ENCODE results near the gene SPATA2L. TPM values are rescaled to one million over a fixed set of nuclear protein-coding genes. Genes with fewer than 3 reads are reported as not detected.

The SPATA2L gene, protein sequence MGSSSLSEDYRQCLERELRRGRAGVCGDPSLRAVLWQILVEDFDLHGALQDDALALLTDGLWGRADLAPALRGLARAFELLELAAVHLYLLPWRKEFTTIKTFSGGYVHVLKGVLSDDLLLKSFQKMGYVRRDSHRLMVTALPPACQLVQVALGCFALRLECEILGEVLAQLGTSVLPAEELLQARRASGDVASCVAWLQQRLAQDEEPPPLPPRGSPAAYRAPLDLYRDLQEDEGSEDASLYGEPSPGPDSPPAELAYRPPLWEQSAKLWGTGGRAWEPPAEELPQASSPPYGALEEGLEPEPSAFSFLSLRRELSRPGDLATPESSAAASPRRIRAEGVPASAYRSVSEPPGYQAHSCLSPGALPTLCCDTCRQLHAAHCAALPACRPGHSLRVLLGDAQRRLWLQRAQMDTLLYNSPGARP
- total RNA-seq (2021; fragmentation: NEBNext Ultra II Directional; extraction: Animal tissue kit (Norgen Biotek cat#: 25700)) (12.5 and 12.7 TPM in 2 replicates), polyA plus RNA-seq (2011; rRNA removed) (9.3 and 17.7 TPM in 2 replicates), polyA minus RNA-seq (2011; rRNA and poly(A)+ RNA removed) (3.4 and 3.5 TPM in 2 replicates)
- 13.4 TPM for polyA plus RNA-seq (2011; cell fraction: cytosol; rRNA removed)
- 16.3 TPM for polyA plus RNA-seq (2011; cell fraction: nucleus; rRNA removed)
- 5.2 to 10.1 TPM (median 9.8 TPM) in 4 replicates for polyA plus RNA-seq (2012, experiment 1 of 2)
- polyA plus RNA-seq (2012, experiment 2 of 2): 10.5 TPM
- 5.4 TPM for polyA plus RNA-seq (2013, experiment 1 of 2)
- 4.9 TPM for polyA plus RNA-seq (2013, experiment 2 of 2)
- polyA minus RNA-seq (2011; cell fraction: cytosol; rRNA and poly(A)+ RNA removed): 9.9 TPM
- 16.0 TPM for polyA minus RNA-seq (2011; cell fraction: nucleus; rRNA and poly(A)+ RNA removed)
- long read RNA-seq, experiment 1, partial matches to known transcripts: 0 of 8 reads
- long read RNA-seq, experiment 1, other reads (novel, unspliced or antisense): 4 of 8 reads
- long read RNA-seq, experiment 2: 0 reads

DNA sequence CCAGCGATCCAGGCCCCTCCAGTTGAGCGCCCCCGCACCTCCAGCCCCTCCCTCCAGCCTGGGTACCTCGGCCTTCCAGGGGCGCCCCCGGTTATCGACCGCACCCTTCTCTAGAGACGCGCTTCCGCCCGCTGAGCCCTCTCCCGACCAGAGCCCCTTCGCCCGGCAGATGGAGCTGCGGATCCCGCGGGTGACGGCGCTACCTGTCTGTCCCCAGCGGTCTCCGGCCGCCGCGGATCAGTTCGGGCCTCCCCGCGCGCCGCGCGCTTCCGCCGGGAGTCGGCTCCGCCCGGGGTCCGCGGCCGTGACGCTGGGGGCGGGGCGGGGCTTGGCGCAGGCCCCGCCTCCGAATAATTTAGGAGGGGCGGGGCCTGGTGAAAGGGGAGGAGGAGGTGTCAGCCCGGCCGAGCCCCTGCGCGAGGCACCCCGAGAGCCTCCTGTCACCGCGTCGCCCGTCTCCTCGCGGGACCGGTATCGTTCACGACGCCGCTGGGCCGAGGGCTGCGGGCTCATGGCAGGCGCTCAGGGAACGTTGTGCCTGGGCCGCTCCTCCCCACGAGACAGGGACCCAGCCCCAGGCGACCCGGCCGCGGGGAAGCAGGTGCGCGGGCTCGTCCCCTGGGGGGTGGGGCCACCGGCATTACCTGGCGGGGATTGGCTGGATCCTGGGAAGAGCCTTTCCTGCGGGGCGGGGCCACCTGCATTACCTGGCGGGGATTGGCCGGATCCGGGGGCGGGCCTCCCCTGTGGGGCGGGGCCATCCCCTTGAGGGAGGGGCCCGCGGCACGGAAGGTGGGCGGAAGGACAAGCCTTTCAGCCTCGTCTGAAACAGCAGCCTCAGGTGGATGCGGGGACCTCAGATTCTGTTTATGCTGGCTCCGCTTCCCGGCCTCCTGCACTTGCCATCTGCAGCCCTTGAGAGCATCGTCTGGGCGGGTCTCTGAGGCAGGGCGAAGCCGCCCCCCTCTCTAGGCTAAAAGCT lies at the start of gene SPATA2L:
Gene SPATA2L, minus strand, starts transcription at position 281 of the 982 bp plus-strand sequence. CDS start 473 bp downstream, outside the sequence.
- Histone ChIP-seq H2AK5ac (ENCODE audit: low read depth, low read length) (no peak within 1 kb of the TSS), H3K27ac (ENCODE audit: low read depth, low read length) (peak within 1 kb of the TSS; percentile 13; the same call in 1 of the 2 replicates), H3K4me3 (ENCODE audit: extremely low read depth in 1 of 4, insufficient read depth in 2 of 4, low read depth in 3 of 4, low read length in 4 of 4) (peak within 1 kb of the TSS; percentile 49 to 78 (median 74)), H3K14ac (ENCODE audit: insufficient read length) (no peak within 1 kb of the TSS), H4K20me1 (replicated peaks in 1 of 2; ENCODE audit: control insufficient read depth in 1 of 2, insufficient read depth in 2 of 2, low read length in 2 of 2) (peaks cover 0 to 18% of the 10 kb centered on the region in 2 experiments), H3K4me1 (replicated peaks in 1 of 4; ENCODE audit: control insufficient read depth in 3 of 4, insufficient read depth in 4 of 4, low read length in 3 of 4) (peaks cover 0 to 16% (median 7%) of the 10 kb centered on the region in 4 experiments; a peak in 5 of 7 replicates), H4K8ac (ENCODE audit: extremely low read depth, insufficient read depth, low read length) (peak within 1 kb of the TSS; percentile 71), H3K79me1 (ENCODE audit: low read depth, low read length) (no peaks in the 10 kb centered on the region), H3K9ac (replicated peaks in 1 of 4; ENCODE audit: extremely low read depth in 1 of 4, low read depth in 3 of 4, low read length in 3 of 4) (peak within 1 kb of the TSS in 3 of 4 experiments; percentile 64 to 68 (median 65); a peak in 4 of 7 replicates), H2BK20ac (ENCODE audit: low read length) (no peak within 1 kb of the TSS), H4K5ac (ENCODE audit: insufficient read length, low read depth, low read length) (peak within 1 kb of the TSS; percentile 12), H3K4me2 (ENCODE audit: insufficient read depth in 1 of 2, low read depth in 2 of 2, low read length in 2 of 2) (peak within 1 kb of the TSS; percentile 67 to 96), H2BK15ac (ENCODE audit: low read length) (peak within 1 kb of the TSS; percentile 88; the same call in 1 of the 2 replicates), H3K23me2 (ENCODE audit: low read depth, low read length) (peaks cover 13% of the 10 kb centered on the region; the same call in 1 of the 2 replicates), H3K23ac (ENCODE audit: insufficient read length) (no peak within 1 kb of the TSS), H2AFZ (ENCODE audit: low read length) (no peak within 1 kb of the TSS; the same call in 1 of the 2 replicates), H3K18ac (ENCODE audit: extremely low read depth, low read length) (peak within 1 kb of the TSS; percentile 78), H3K79me2 (ENCODE audit: control insufficient read depth in 1 of 2, insufficient read depth in 2 of 2, low read length in 2 of 2) (no peaks in the 10 kb centered on the region), H2BK5ac (ENCODE audit: low read depth, low read length) (peak within 1 kb of the TSS; percentile 60; the same call in 1 of the 2 replicates), H3K9me3 (ENCODE audit: insufficient read depth in 2 of 2, low read depth in 1 of 2, low read length in 1 of 2) (no peaks in the 10 kb centered on the region), H4K91ac (replicated peaks; ENCODE audit: insufficient read length, low read length) (no peak within 1 kb of the TSS), H3K4ac (replicated peaks; ENCODE audit: insufficient read length, low read depth, low read length) (peak within 1 kb of the TSS; percentile 38), H2BK12ac (ENCODE audit: low read depth, low read length) (no peak within 1 kb of the TSS; the same call in 1 of the 2 replicates), H3K27me3 (replicated peaks in 1 of 4; ENCODE audit: control insufficient read depth in 3 of 4, extremely low read depth in 1 of 4, insufficient read depth in 3 of 4, low read length in 3 of 4) (peaks cover 0 to 9% (median 2%) of the 10 kb centered on the region in 4 experiments; a peak in 3 of 7 replicates), H3K36me3 (ENCODE audit: control insufficient read depth in 2 of 4, insufficient read depth in 4 of 4, low read length in 3 of 4) (peaks cover 0 to 7% (median under 1%) of the 10 kb centered on the region in 4 experiments; a peak in 3 of 8 replicates), H2BK120ac (replicated peaks; ENCODE audit: low read depth, low read length) (no peak within 1 kb of the TSS), H3K56ac (replicated peaks; ENCODE audit: insufficient read length, low read depth, low read length) (no peak within 1 kb of the TSS)
- ChIA-PET CTCF (ENCODE audit: partially characterized antibody) (interaction anchor here (0.6 to 3.7 kb wide), 9 partner anchors 9 to 997 kb away, joined by 3 to 36 read pairs (median 13); no protein-coding TSS in a partner anchor), POLR2A (ENCODE audit: partially characterized antibody) (interaction anchor here (0.6 to 16.7 kb wide), 13 partner anchors 11 to 140 kb away, joined by 3 to 193 read pairs (median 5); partner anchors contain the start of genes CDK10, CHMP1A, CPNE7 and SPATA33)
- WGBS, 2 experiments (ENCODE audit: extremely low coverage in 1 of 2, insufficient coverage in 1 of 2, insufficient read length in 1 of 2, insufficient replicate concordance in 2 of 2, low coverage in 1 of 2, low lambda C conversion rate in 2 of 2, missing lambda C conversion rate in 1 of 2): 2% methylated on average over 45 of the region's 97 CpGs; no CpG with 5 or more reads in 1 of the 2 experiments
- DNase-seq (ENCODE audit: low read depth in 1 of 2, low spot score in 2 of 2): peak; percentile 86 to 99
- FAIRE-seq: no peak
- TF ChIP-seq SIN3A (conservative IDR thresholded peaks at IDR 0.05 in 1 of 2, IDR thresholded peaks at IDR 0.05 in 1 of 2; ENCODE audit: low read depth in 1 of 2, low read length in 2 of 2) (peak in 1 of 2 experiments; percentile 92; a peak in 2 of 4 replicates), KDM4A (IDR thresholded peaks at IDR 0.05; ENCODE audit: low read depth, low read length, severe bottlenecking) (peak; percentile 56)
- TF ChIP-seq, protein P1, sequence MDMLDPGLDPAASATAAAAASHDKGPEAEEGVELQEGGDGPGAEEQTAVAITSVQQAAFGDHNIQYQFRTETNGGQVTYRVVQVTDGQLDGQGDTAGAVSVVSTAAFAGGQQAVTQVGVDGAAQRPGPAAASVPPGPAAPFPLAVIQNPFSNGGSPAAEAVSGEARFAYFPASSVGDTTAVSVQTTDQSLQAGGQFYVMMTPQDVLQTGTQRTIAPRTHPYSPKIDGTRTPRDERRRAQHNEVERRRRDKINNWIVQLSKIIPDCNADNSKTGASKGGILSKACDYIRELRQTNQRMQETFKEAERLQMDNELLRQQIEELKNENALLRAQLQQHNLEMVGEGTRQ (IDR thresholded peaks at IDR 0.05; ENCODE audit: low read length): no peak

Data from H1 (cell line).